ENCODE results near the gene CPA4. TPM values are rescaled to one million over a fixed set of nuclear protein-coding genes. Genes with fewer than 3 reads are reported as not detected.

CPA4 gene
- total RNA-seq, 4 donors from 2014 or later, result not detected

DNA sequence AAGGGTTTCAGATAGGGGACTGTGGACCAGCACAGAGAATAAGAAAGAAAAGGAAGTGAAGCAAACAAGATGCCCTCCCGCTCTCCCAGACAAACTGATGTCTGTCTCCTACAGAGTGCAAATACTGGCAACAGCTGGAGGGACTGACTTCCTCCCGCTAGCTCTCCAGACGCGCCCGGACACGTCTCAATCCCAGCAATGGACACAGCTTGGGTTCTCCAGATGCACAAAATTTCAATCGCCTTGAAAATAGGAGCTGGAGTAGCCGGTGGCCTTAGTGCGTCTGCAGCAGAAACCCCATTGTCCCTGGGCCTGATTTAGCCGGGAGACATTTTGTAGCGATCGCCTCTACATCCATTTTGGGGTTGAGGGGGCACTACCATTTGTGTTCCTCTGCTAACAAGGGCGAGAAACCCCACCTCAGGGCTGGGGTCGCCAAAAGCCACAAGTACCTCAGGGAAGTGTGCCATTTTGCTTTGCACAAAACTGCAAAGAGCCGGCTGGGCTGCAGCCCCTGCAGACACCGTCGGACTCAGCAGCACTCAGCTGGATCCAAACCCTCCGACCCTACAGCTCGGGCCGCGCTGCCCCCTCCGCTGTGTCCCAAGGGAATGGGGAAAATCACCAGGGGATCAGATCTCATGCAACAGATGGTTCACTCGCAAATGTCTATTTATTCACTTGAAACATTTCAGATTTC lies 20.4 kb upstream of the CPA4 start:
- no peak for DNase-seq
- 49 to 53% methylated on average over 19 to 23 of the region's 23 CpGs for WGBS, 2 donors
- TF ChIP-seq POLR2A (IDR thresholded peaks at IDR 0.05), result no peak
- TF ChIP-seq, protein P1, sequence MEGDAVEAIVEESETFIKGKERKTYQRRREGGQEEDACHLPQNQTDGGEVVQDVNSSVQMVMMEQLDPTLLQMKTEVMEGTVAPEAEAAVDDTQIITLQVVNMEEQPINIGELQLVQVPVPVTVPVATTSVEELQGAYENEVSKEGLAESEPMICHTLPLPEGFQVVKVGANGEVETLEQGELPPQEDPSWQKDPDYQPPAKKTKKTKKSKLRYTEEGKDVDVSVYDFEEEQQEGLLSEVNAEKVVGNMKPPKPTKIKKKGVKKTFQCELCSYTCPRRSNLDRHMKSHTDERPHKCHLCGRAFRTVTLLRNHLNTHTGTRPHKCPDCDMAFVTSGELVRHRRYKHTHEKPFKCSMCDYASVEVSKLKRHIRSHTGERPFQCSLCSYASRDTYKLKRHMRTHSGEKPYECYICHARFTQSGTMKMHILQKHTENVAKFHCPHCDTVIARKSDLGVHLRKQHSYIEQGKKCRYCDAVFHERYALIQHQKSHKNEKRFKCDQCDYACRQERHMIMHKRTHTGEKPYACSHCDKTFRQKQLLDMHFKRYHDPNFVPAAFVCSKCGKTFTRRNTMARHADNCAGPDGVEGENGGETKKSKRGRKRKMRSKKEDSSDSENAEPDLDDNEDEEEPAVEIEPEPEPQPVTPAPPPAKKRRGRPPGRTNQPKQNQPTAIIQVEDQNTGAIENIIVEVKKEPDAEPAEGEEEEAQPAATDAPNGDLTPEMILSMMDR (IDR thresholded peaks at IDR 0.05), result no peak
- H3K36me3 ChIP-seq, result no peaks in the 10 kb centered on the region
- H3K9me3 ChIP-seq, result no peaks in the 10 kb centered on the region
- H3K4me3 ChIP-seq (replicated peaks in 1 of 3), result peak overlapping the region in 1 of 3 donors; percentile 10
- H3K4me1 ChIP-seq, result peaks cover 0 to 6% of the 10 kb centered on the region in 2 donors
- intact Hi-C loops (cut with DNase I), result loop anchor here (10.0 kb wide), 1 partner anchor 212 kb away; no protein-coding TSS in a partner anchor
- no peaks in the 10 kb centered on the region for H3K27me3 ChIP-seq
- peak overlapping the region in 1 of 3 donors; percentile 44 for H3K27ac ChIP-seq

DNA sequence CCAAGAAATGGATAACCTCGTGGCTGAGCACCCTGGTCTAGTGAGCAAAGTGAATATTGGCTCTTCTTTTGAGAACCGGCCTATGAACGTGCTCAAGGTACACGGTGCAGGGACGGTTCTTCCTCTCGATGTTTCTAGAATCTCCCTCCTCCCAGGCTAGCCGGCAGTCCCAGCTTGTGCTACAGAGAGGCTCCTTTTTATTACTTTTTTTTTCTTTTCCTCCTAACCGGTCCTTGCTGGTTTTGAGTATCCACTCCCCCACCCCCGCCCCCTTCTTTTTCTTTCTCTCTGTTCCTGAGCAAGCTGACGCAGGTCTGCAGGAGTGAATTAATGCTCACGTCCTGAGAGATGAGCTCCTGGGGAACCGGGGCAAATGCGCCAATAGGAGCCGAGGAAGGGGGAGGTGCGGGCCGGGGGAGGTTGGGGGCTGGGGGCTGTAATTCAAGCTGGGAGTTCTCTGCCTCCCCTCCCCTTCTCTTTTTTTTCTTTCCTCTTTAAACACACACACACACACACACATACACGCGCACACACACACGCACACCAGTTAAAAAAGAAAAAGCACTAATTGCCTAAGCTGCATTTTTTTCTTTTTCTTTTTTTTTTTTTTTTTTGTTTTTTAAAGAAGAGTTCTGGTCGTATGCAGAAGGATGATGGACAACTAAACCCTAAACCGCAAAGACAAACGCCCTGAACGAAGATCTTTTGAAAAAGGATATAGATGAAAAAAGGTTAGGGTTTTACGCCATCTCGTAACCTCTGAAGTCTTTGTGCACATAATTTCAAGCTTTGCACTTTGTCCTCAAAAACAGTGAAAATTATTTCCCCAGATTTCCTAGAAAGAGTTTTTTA lies 19.7 kb upstream of the CPA4 start:
- Histone ChIP-seq H3K4me1 (peaks cover 0 to 6% of the 10 kb centered on the region in 2 donors), H3K9me3 (no peaks in the 10 kb centered on the region), H3K27me3 (no peaks in the 10 kb centered on the region), H3K36me3 (no peaks in the 10 kb centered on the region), H3K27ac (peak overlapping the region in 1 of 3 donors; percentile 44), H3K4me3 (replicated peaks in 1 of 3) (peak overlapping the region in 1 of 3 donors; percentile 10)
- TF ChIP-seq, protein P1 (IDR thresholded peaks at IDR 0.05), result no peak
- no peak for TF ChIP-seq POLR2A (IDR thresholded peaks at IDR 0.05)
- WGBS, 2 donors, result 13 to 16% methylated on average over 25 of the region's 25 CpGs
- intact Hi-C loops (cut with DNase I), result loop anchor here (10.0 kb wide), 1 partner anchor 211 kb away; no protein-coding TSS in a partner anchor
- peak; percentile 25 to 36 for DNase-seq

DNA sequence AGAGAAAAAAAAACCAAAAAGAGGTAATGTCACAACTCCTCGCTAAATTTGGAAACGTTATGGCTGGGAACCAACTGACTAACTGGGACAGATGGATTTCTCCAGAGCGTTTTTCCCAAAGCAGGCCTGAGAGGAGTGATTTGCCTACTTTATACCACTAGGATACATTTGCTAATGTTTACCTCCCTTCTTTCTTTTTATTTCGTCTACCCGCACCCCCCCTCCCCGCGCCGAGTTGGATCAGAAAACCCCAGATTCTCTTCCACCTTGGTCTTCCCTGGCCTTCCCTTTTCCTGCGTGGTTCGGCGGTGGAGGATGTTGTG lies 19.1 kb upstream of the CPA4 start:
- Histone ChIP-seq H3K4me3 (replicated peaks in 1 of 3) (no peak overlapping the region), H3K27me3 (no peaks in the 10 kb centered on the region), H3K36me3 (no peaks in the 10 kb centered on the region), H3K4me1 (peaks cover 0 to 6% of the 10 kb centered on the region in 2 donors), H3K9me3 (no peaks in the 10 kb centered on the region), H3K27ac (no peak overlapping the region)
- TF ChIP-seq, protein P1 (IDR thresholded peaks at IDR 0.05), result no peak
- TF ChIP-seq POLR2A (IDR thresholded peaks at IDR 0.05), result no peak
- DNase-seq, result no peak
- intact Hi-C loops (cut with DNase I), result loop anchor here (10.0 kb wide), 1 partner anchor 211 kb away; no protein-coding TSS in a partner anchor
- 58 to 64% methylated on average over 11 of the region's 11 CpGs for WGBS, 2 donors

DNA sequence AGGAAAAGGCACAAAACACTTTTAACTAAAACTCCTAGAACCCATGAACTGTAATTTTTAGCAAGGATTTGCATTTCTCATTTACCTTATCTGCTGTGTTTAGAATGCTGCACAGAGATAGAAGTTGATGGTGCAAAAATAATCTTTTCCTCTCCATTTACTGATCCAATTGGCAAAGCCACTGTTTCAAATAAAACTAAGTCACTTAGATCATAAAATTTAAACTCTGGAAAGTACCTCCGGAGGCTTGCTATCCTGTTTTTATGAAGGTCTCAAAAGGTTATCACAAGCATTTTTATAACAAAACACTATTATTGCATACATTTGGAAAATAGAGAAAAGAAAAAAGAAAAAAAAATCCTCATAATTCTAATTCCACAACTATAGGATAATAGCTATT lies 18.7 kb upstream of the CPA4 start:
- Histone ChIP-seq H3K4me1 (peaks cover 0 to 6% of the 10 kb centered on the region in 2 donors), H3K27ac (no peak overlapping the region), H3K36me3 (no peaks in the 10 kb centered on the region), H3K4me3 (replicated peaks in 1 of 3) (no peak overlapping the region), H3K27me3 (no peaks in the 10 kb centered on the region), H3K9me3 (no peaks in the 10 kb centered on the region)
- TF ChIP-seq POLR2A (IDR thresholded peaks at IDR 0.05), result no peak
- TF ChIP-seq, protein P1 (IDR thresholded peaks at IDR 0.05), result no peak
- no peak for DNase-seq
- intact Hi-C loops (cut with DNase I), result loop anchor here (10.0 kb wide), 1 partner anchor 211 kb away; no protein-coding TSS in a partner anchor
- WGBS, 2 donors, result 69 to 79% methylated on average over 1 of the region's 1 CpG
